ENCODE results near the gene TDRD7. TPM values are rescaled to one million over a fixed set of nuclear protein-coding genes. Genes with fewer than 3 reads are reported as not detected.

The TDRD7 gene
- total RNA-seq, 4 donors from 2014 or later = 4.2 to 13.0 (median 8.3) TPM

DNA sequence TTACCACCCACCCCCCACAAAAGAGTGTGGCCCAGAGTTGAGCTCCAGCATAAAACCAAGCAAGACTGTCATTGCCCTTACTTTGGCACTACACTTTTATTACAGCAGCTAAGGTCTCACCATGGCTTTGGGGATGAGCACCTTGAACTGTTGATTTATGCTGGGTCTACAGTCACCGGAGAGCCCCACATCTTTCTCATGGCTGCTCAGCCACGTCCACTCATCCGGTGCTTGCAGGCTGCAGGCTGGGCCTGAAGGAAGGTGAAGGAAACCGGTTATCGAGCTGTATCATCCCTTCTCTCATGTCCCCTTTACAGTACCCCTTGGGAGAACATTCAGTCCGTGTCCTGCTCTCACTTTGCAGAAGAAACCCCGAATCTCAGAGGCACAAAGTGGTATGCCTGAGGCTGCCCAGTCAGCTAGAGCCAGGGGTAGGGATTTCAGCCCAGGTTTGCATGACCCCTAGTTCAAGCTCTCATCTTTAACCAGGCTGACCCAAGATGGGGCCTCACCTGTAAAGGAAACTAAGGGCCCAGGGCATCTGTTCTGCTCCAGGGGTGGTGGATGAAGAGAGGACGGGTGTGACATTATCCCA lies 101.2 kb downstream of the TDRD7 start:
- Histone ChIP-seq H3K27ac (no peak overlapping the region), H3K36me3 (no peaks in the 10 kb centered on the region), H3K27me3 (no peaks in the 10 kb centered on the region), H3K4me3 (no peak overlapping the region), H3K4me1 (peaks cover 6% of the 10 kb centered on the region), H3K9me3 (no peaks in the 10 kb centered on the region)
- TF ChIP-seq EP300 (IDR thresholded peaks at IDR 0.05) = no peak
- no peak for TF ChIP-seq POLR2AphosphoS5 (IDR thresholded peaks at IDR 0.05)
- TF ChIP-seq POLR2A (IDR thresholded peaks at IDR 0.05) = no peak
- TF ChIP-seq, protein P1, sequence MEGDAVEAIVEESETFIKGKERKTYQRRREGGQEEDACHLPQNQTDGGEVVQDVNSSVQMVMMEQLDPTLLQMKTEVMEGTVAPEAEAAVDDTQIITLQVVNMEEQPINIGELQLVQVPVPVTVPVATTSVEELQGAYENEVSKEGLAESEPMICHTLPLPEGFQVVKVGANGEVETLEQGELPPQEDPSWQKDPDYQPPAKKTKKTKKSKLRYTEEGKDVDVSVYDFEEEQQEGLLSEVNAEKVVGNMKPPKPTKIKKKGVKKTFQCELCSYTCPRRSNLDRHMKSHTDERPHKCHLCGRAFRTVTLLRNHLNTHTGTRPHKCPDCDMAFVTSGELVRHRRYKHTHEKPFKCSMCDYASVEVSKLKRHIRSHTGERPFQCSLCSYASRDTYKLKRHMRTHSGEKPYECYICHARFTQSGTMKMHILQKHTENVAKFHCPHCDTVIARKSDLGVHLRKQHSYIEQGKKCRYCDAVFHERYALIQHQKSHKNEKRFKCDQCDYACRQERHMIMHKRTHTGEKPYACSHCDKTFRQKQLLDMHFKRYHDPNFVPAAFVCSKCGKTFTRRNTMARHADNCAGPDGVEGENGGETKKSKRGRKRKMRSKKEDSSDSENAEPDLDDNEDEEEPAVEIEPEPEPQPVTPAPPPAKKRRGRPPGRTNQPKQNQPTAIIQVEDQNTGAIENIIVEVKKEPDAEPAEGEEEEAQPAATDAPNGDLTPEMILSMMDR (IDR thresholded peaks at IDR 0.05) = no peak
- WGBS = 91% methylated on average over 8 of the region's 8 CpGs
- no peak for DNase-seq (ENCODE audit: low spot score in 2 of 2)

DNA sequence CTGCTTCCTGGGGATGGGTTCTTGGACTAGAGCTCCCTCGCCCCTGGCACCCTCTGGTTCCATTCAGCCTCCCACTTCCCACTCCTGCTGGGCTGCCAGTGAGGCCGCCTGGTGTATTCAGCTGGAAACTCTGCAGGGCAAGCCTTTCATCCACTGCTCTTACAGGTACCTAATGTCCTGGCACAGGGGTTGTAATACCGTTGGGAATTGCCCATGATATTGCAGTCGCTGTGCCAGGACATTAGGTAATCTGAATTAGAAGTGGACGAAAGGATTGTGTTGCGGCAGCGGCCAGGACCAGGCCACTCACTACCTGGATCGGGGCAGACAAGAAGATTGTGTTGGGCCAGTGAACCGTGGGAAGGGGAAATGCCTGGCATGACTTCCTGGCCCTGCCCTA lies 102.6 kb downstream of the TDRD7 start:
- Histone ChIP-seq H3K4me1 (peaks cover 17% of the 10 kb centered on the region), H3K4me3 (no peak overlapping the region), H3K9me3 (no peaks in the 10 kb centered on the region), H3K36me3 (no peaks in the 10 kb centered on the region), H3K27me3 (no peaks in the 10 kb centered on the region), H3K27ac (no peak overlapping the region)
- 87% methylated on average over 9 of the region's 9 CpGs for WGBS
- no peak for DNase-seq (ENCODE audit: low spot score in 2 of 2)
- TF ChIP-seq EP300 (IDR thresholded peaks at IDR 0.05) = no peak
- TF ChIP-seq POLR2AphosphoS5 (IDR thresholded peaks at IDR 0.05) = no peak
- TF ChIP-seq, protein P1 (IDR thresholded peaks at IDR 0.05) = no peak

DNA sequence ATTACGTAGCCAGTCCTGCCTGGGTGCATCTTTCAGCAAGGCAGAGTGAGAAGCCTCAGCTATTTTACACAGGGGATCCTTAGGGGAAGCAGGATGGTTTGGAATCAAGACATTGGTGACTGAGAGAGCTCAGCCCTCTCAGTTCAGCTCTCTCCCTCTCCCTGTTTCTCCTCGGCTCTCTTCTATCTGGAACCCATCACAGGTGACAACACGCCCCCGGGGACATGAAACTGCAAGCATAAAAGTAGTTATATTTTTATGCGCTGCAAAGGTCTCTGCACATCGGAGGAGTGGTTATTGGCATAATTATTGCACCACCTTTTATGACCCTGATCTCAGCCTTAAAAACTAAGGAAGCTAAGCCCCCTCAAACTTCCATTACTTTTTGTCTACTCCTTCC lies 103.8 kb downstream of the TDRD7 start:
- Histone ChIP-seq H3K27me3 (no peaks in the 10 kb centered on the region), H3K4me1 (peaks cover 15% of the 10 kb centered on the region), H3K4me3 (no peak overlapping the region), H3K9me3 (no peaks in the 10 kb centered on the region), H3K27ac (no peak overlapping the region), H3K36me3 (no peaks in the 10 kb centered on the region)
- TF ChIP-seq POLR2A (IDR thresholded peaks at IDR 0.05) = no peak
- no peak for TF ChIP-seq EP300 (IDR thresholded peaks at IDR 0.05)
- TF ChIP-seq, protein P1 (IDR thresholded peaks at IDR 0.05) = no peak
- TF ChIP-seq POLR2AphosphoS5 (IDR thresholded peaks at IDR 0.05) = no peak
- no peak for DNase-seq (ENCODE audit: low spot score in 2 of 2)
- 59% methylated on average over 6 of the region's 6 CpGs for WGBS

DNA sequence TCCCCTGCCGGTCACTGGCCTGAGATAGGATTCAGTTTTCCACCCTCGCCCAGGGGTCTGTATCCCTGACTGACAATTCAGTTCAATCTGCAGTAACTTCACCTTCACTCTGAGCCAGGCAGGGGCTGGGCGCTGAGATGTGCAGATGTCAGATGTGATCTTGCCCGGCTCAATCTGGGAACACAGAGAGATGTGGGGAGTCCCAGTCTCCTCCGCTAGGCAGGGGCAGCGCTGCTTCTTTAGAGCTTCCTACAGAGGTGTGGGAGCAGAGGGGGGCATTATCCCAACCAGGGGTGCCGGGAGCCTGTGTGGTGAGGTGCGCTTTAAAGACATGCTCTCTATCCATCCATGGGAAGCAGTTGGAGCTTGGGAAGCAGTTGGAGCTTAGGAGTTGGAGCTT lies 104.2 kb downstream of the TDRD7 start:
- no peaks in the 10 kb centered on the region for H3K36me3 ChIP-seq
- H3K9me3 ChIP-seq = no peaks in the 10 kb centered on the region
- no peak for DNase-seq (ENCODE audit: low spot score in 2 of 2)
- no peak overlapping the region for H3K27ac ChIP-seq
- TF ChIP-seq POLR2AphosphoS5 (IDR thresholded peaks at IDR 0.05) = no peak
- no peak for TF ChIP-seq POLR2A (IDR thresholded peaks at IDR 0.05)
- TF ChIP-seq EP300 (IDR thresholded peaks at IDR 0.05) = no peak
- TF ChIP-seq, protein P1 (IDR thresholded peaks at IDR 0.05) = no peak
- H3K4me3 ChIP-seq = no peak overlapping the region
- H3K27me3 ChIP-seq = no peaks in the 10 kb centered on the region
- H3K4me1 ChIP-seq = peaks cover 12% of the 10 kb centered on the region
- WGBS = 84% methylated on average over 8 of the region's 8 CpGs

DNA sequence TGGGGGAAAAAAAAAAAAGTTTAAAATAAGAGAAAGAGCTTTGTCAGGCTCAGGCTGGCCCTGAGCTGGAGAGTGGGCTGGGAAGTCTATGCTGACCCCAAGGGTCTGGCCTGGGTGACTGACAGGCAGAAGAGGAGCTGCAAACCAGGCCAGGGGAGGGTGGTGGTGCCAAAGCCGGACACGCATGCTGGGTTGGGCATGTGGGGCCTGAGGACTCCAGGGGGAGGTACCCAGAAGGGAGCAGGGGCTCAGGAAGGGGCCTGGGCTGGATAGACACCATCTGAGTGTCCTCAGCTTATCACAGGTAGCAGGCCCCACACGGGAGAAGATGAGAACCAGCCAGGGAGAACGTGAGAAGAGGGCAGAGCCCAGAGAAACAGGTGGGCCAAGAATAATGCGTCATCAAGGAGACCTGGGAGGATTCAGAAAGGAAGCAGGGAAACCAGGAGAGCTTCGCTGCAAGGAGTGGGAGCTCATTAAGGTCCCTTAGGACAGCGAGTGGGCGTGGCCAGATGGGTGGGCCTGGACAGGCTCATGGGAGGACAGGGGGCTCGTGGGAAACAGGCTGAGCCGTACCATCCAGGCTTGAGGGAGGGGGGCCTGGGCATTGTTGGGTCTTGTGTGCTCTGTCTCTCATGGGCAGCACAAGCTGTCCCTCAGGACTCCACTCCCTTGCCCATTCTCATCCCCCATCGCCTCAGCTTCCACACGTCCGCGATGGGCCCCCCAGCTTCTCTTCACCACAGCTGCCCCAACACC lies 105.6 kb downstream of the TDRD7 start:
- H3K4me3 ChIP-seq = no peak overlapping the region
- 85% methylated on average over 14 of the region's 14 CpGs for WGBS
- TF ChIP-seq EP300 (IDR thresholded peaks at IDR 0.05) = no peak
- TF ChIP-seq POLR2AphosphoS5 (IDR thresholded peaks at IDR 0.05) = no peak
- TF ChIP-seq, protein P1 (IDR thresholded peaks at IDR 0.05) = no peak
- TF ChIP-seq POLR2A (IDR thresholded peaks at IDR 0.05) = no peak
- no peak for DNase-seq (ENCODE audit: low spot score in 2 of 2)
- peaks cover 12% of the 10 kb centered on the region for H3K4me1 ChIP-seq
- no peaks in the 10 kb centered on the region for H3K27me3 ChIP-seq
- H3K36me3 ChIP-seq = no peaks in the 10 kb centered on the region
- H3K27ac ChIP-seq = no peak overlapping the region
- H3K9me3 ChIP-seq = no peaks in the 10 kb centered on the region
